ENCODE measurements around the gene COG8.

DNA sequence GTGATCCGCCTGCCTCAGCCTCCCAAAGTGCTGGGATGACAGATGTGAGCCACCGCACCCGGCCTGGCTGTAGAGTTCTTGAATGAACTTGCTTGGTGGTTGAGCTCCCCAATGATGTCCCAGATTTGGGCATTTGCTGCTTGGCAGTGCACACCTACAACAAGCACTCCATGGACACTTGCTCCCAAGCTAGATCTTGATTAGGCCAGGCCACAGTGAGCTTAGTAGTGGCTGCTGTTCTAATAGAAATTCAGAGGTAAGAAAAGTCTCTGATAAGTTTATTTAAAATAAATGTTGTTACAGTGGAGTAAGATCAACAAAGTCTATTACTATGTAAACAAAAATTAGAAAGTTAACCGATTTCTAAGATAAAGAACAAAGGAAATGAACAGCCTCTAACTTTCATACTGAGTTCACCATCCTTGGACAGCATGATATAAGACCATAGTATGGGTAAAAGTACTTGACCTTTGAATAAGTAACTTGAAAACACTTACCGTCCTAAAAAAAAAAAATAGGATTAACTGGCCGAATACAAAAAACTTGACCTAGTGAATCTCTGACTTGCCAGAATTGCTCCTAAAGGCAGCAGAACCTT is 11.3 kb upstream of the COG8 start:
- TF ChIP-seq, protein P1, sequence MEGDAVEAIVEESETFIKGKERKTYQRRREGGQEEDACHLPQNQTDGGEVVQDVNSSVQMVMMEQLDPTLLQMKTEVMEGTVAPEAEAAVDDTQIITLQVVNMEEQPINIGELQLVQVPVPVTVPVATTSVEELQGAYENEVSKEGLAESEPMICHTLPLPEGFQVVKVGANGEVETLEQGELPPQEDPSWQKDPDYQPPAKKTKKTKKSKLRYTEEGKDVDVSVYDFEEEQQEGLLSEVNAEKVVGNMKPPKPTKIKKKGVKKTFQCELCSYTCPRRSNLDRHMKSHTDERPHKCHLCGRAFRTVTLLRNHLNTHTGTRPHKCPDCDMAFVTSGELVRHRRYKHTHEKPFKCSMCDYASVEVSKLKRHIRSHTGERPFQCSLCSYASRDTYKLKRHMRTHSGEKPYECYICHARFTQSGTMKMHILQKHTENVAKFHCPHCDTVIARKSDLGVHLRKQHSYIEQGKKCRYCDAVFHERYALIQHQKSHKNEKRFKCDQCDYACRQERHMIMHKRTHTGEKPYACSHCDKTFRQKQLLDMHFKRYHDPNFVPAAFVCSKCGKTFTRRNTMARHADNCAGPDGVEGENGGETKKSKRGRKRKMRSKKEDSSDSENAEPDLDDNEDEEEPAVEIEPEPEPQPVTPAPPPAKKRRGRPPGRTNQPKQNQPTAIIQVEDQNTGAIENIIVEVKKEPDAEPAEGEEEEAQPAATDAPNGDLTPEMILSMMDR (IDR thresholded peaks at IDR 0.05; ENCODE audit: insufficient read depth, low read length, poor library complexity, severe bottlenecking), result no peak
- no peak for TF ChIP-seq EZH2phosphoT487 (conservative IDR thresholded peaks at IDR 0.05; ENCODE audit: low read length)

Measured in SU-DHL-6 (cell line).